Kidney tubule cell (primary cell): ENCODE data around the gene FIBP.

Source experiments
- DNase-seq: peaks from one replicate; pipeline ENCODE4 v3.0.0-alpha.2; 2018; ENCODE audit warnings: low spot score

Gene FIBP

GRCh38 chr11:65890324-65891218 lies 2.3 kb upstream of the FIBP start, which contains the start of gene CCDC85B:
CCDC85B (plus strand) TSS chr11:65890673; CDS start chr11:65890784, 111 bp downstream.
- DNase-seq: peak; percentile 96

- peak; percentile 73 for DNase-seq
Measured at GRCh38 chr11:65887723-65888162, 528 bp downstream of the FIBP start.

- no peak for DNase-seq
Measured at GRCh38 chr11:65886826-65887722, 1.2 kb downstream of the FIBP start.

- DNase-seq: no peak
Measured at GRCh38 chr11:65885808-65886536, 2.3 kb downstream of the FIBP start.

- DNase-seq: no peak
Measured at GRCh38 chr11:65885231-65885630, 3.0 kb downstream of the FIBP start.

- DNase-seq: peak; percentile 81
Measured at GRCh38 chr11:65884716-65885092, 3.6 kb downstream of the FIBP start.

- no peak for DNase-seq
Measured at GRCh38 chr11:65883786-65884715, 4.2 kb downstream of the FIBP start.

GRCh38 chr11:65883058-65883761 lies 5.1 kb downstream of the FIBP start:
- DNase-seq: no peak

GRCh38 chr11:65882120-65883057 lies 5.9 kb downstream of the FIBP start:
- DNase-seq: no peak

GRCh38 chr11:65880844-65881421 lies 7.3 kb downstream of the FIBP start:
- DNase-seq: no peak

GRCh38 chr11:65880027-65880426 lies 8.2 kb downstream of the FIBP start:
- no peak for DNase-seq

- no peak for DNase-seq
Measured at GRCh38 chr11:65879617-65880016, 8.7 kb downstream of the FIBP start, which contains the start of gene CTSW. CTSW (plus strand) TSS chr11:65879837; CDS start chr11:65879855, 18 bp downstream.

- peak; percentile 96 for DNase-seq
Measured at GRCh38 chr11:65873318-65874156, 14.7 kb downstream of the FIBP start.

GRCh38 chr11:65872586-65873317 lies 15.5 kb downstream of the FIBP start, which contains the start of gene EFEMP2:
EFEMP2 (minus strand) TSS chr11:65872800; CDS start chr11:65872354, 446 bp downstream.
- no peak for DNase-seq

- no peak for DNase-seq
Measured at GRCh38 chr11:65871811-65872548, 16.3 kb downstream of the FIBP start.
